ENCODE measurements around the gene RTTN. TPM values are rescaled to one million over a fixed set of nuclear protein-coding genes. Genes with fewer than 3 reads are reported as not detected.
"Not testable (repeated sequence)": the region's sequence is repeated elsewhere in the genome, so short reads cannot be mapped to it uniquely, and the experiment has no call there.

The RTTN gene
- polyA plus RNA-seq, 1 donor from 2014 or later, result 5.0 TPM

DNA sequence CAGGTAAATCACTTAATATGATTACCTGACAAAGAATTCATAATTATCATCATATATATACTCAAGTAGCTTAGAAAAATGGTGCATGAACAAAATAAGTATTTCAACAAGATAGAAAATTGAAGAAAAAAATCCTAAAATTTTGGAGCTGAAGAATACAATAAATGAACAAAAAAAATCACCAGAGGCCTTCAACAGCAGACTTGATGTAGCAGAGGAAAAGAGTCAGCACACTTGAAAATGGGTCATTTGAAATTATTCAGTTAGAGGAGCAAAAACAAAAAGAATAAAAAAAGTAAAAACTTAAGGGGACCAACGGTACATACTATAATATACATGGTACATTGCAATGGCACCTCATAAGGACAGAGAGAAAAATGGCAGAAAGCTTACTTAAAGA, 217.6 kb downstream of the RTTN start:
- Mint-ChIP-seq H3K4me1 (peaks cover 0 to 1% (median 0%) of the 10 kb centered on the region in 3 donors), H3K9me3 (peaks cover 5 to 35% (median 12%) of the 10 kb centered on the region in 3 donors), H3K4me3 (peak overlapping the region in 1 of 4 donors; percentile 49), H3K27ac (no peak overlapping the region), H3K36me3 (peaks cover 26% of the 10 kb centered on the region), H3K27me3 (no peaks in the 10 kb centered on the region)

DNA sequence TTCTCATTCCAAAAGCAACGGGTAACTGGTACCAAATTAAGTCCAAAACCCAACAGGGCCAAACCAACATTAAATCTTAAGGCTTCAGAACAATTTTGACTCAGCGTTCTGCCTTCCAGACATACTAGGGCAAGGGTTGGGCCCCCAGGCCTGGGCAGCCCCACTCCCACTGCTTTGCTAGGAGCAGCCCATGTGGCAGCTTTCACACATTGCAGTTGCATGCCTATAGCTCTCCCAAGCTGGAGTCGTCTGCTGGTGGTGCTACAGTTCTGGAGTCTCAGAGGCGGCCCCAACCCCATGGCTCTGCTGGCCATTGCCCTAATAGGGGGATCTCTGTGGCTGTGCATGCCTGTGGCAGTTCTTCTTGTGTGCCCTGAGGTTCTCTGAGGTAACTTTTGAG, 220.2 kb downstream of the RTTN start:
- no peak overlapping the region for H3K27ac Mint-ChIP-seq
- H3K36me3 Mint-ChIP-seq, result peaks cover 26% of the 10 kb centered on the region
- peaks cover 0 to 11% (median 7%) of the 10 kb centered on the region in 3 donors for H3K4me1 Mint-ChIP-seq
- H3K4me3 Mint-ChIP-seq, result no peak overlapping the region
- peaks cover 2 to 31% (median 9%) of the 10 kb centered on the region in 3 donors for H3K9me3 Mint-ChIP-seq
- no peaks in the 10 kb centered on the region for H3K27me3 Mint-ChIP-seq

DNA sequence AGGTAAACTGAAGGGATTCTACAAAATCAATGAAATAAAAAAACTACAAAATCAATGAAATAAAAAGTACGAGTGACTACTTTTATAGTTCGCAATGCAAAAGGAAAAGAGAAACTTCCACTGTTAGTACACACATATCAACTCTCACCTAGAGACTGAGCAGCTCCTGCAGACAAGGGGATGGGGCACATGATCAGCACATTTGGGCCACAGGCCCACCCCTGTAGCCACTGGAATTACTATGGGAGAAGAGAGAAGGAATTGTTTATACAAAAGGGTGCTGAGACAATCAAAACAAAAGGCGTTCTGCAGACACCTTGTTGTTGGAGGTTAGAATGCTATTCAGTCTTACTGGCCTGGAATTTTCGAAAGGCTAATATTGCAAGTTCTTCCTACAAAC, 223.1 kb downstream of the RTTN start:
- H3K27me3 Mint-ChIP-seq, result no peaks in the 10 kb centered on the region
- no peak overlapping the region for H3K4me3 Mint-ChIP-seq
- H3K27ac Mint-ChIP-seq, result peak overlapping the region in 1 of 3 donors; percentile 51
- peaks cover 0 to 8% (median 0%) of the 10 kb centered on the region in 3 donors for H3K9me3 Mint-ChIP-seq
- H3K4me1 Mint-ChIP-seq, result peaks cover 0 to 11% (median 8%) of the 10 kb centered on the region in 3 donors
- peaks cover 24% of the 10 kb centered on the region for H3K36me3 Mint-ChIP-seq

DNA sequence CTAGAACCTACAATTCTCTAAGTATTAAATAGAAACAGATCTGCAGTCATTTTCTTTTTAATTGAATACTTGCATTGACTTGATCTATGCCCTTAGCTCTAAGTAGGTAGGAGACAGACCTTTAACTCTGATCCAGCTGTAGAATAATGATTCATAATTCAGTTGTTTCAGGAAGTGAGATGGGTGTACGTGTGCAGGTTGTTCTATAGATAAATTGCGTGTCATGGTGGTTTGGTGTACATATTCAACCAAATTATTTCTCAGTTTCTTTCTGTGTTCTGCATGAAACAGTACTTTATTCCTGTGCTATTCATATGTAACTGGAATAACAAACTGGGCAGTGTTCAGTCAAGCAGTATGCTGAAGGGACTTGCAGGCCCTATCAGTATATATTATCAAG, 223.5 kb downstream of the RTTN start:
- peaks cover 0 to 4% (median 3%) of the 10 kb centered on the region in 3 donors for H3K9me3 Mint-ChIP-seq
- peaks cover 0 to 11% (median 8%) of the 10 kb centered on the region in 3 donors for H3K4me1 Mint-ChIP-seq
- no peaks in the 10 kb centered on the region for H3K27me3 Mint-ChIP-seq
- no peak overlapping the region for H3K27ac Mint-ChIP-seq
- no peak overlapping the region for H3K4me3 Mint-ChIP-seq
- peaks cover 20% of the 10 kb centered on the region for H3K36me3 Mint-ChIP-seq

DNA sequence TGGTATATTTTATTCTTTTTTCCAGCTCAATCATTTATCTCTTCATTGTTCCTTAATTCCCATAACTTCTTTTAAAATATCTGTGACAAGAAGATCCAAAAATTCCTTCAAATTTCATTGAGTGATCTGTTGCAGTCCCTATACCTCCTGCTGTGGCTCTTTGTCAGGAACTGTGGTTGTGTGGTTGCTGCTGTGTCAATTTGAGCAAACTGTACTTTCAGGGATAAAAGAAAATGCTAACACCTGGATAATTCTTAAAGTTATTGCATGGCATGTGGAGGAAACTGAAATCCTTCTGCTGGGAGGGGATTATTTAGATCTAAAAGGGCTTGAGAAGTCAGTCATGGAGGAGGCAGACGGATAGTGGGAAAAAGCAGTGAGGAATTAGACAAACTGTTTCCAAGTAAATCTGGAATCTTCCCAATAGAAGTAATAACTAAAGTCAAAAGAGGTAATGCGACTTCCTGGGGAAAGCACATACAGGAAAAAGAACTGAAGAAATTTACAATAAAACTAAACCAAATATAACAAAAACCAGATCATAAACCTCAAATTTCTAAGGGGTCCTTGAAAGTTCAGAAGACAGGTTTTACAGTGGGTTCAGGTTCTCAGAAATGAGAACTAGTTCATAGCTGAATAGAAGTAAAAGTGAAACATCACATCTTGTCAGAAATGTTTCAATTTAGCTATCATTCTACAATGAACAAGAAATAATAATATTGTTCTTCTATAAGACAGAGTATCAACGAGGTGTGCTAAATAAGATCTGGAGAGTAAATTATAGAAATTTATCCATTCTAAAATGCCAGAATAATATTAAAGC, 224.3 kb downstream of the RTTN start:
- Mint-ChIP-seq H3K27ac (peak overlapping the region in 1 of 3 donors; percentile 2), H3K4me1 (peaks cover 0 to 11% (median 8%) of the 10 kb centered on the region in 3 donors), H3K4me3 (peak overlapping the region in 1 of 4 donors; percentile 44), H3K27me3 (no peaks in the 10 kb centered on the region), H3K36me3 (peaks cover 19% of the 10 kb centered on the region), H3K9me3 (peaks cover 0 to 4% (median 0%) of the 10 kb centered on the region in 3 donors)

DNA sequence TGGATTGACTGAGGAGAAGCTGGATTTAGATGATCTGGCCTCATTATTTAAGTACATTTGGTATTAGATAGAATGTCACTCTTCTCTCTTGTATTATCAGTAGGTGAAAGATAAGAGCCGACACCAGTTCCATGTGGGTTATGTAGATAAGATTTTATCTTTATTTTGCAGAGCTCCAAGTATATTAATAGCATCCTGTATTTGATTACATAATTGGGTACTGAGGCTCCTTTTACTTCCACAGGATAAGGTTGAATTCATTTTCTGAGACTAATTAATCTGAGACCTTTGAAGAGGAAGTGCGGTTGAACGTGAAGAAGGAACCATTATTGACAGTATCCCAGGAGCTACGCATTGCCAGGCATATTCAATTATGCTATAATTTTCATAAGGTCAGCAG, 225.0 kb downstream of the RTTN start:
- peaks cover 0 to 4% (median 0%) of the 10 kb centered on the region in 3 donors for H3K9me3 Mint-ChIP-seq
- peaks cover 15% of the 10 kb centered on the region for H3K36me3 Mint-ChIP-seq
- H3K27me3 Mint-ChIP-seq, result no peaks in the 10 kb centered on the region
- H3K4me3 Mint-ChIP-seq, result no peak overlapping the region
- peak overlapping the region in 1 of 3 donors; percentile 76 for H3K27ac Mint-ChIP-seq
- H3K4me1 Mint-ChIP-seq, result peaks cover 0 to 11% (median 7%) of the 10 kb centered on the region in 3 donors

DNA sequence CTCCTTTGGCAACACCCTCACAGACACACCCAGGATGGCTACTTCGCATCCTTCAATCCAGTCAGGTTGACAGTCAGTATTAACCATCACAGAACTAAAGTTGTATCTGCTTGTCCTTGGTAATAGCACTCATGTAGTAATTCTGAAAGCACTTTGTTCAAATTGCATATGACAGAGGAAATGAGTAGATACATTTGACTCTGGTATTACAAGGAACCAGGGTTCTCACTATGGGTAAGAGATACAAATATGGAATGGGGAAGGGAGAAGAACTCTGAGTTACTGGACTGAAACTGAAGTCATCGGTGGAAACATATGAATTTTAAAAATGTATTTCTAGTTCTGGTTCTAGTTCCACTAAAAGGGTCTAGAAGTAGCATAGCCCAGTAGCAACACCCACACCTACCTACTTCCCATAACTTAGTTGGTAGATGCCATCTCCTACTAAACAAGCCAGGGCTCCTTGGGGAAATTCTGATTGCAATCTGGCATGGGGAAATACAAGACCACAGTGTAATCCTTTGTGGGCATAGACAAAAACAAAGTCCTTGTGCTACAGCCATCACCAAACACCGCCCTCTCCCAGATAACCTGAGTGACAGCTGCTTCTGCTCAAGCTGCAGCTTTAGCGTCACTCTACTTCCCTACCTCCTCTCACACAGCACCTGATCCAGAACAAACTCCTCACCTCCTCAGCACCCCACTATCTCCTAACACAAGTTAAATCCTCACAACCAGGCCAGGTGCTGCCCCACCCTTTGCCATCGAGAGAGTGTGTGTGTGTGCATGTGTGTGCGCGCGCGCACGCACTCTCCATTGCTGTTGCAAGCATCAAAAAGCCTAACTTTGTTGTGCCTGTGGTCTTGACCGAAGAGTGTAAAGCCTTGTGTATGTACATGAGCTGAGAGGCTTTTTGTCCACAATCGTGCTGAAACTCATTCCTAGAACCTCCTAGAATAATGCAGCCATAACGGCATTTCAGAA, 226.5 kb downstream of the RTTN start:
- no peak overlapping the region for H3K4me3 Mint-ChIP-seq
- peaks cover 15% of the 10 kb centered on the region for H3K36me3 Mint-ChIP-seq
- no peaks in the 10 kb centered on the region for H3K27me3 Mint-ChIP-seq
- H3K9me3 Mint-ChIP-seq, result peaks cover 0 to 4% (median 4%) of the 10 kb centered on the region in 3 donors
- peak overlapping the region in 1 of 3 donors; percentile 11 for H3K27ac Mint-ChIP-seq
- peaks cover 0 to 11% (median 7%) of the 10 kb centered on the region in 3 donors for H3K4me1 Mint-ChIP-seq

DNA sequence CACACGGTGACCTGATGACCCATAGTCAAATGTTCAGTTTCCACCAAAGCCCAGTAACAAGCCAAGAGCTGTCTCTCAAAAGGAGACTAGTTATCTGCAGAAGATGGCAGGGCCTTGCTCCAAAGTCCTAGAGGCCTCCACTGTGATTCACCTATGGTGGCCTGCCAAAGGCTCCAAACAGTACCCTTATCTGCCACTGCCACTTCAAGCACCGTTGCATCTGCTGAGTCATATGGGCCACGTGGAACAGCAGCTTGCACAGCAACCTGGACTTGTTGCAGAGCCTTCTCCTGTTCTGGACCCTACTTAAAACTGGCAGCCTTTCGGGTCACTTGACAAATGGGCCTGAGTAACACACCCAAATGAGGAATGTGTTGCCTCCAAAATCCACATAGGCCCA, 230.2 kb downstream of the RTTN start:
- not testable (repeated sequence) for H3K27me3 Mint-ChIP-seq

DNA sequence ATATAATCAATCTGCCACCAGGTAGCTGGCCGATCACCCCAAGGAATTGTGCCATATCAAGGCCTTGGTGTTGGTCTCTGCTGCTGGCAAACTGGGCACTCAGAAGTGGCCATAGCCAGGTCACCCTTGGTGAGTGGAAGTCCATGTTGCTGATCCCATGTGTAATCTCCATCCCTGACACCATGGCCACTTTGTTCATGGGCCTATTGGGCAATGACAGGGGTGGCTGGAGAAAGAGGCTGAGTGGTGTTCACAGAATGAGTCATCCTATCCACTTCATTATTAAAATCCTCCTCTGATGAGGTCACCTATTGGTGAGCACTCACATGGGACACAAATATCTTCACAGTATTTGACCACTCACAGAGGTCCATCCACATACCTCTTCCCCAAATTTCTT, 231.1 kb downstream of the RTTN start:
- Mint-ChIP-seq H3K27me3 (no peaks in the 10 kb centered on the region), H3K4me3 (no peak overlapping the region), H3K27ac (no peak overlapping the region)

More for the DNA sequence above, 230.2 kb downstream of the RTTN start:
- peaks cover 11% of the 10 kb centered on the region for H3K36me3 Mint-ChIP-seq
- H3K4me1 Mint-ChIP-seq, H3K27ac Mint-ChIP-seq, H3K4me3 Mint-ChIP-seq: not testable (repeated sequence)
- peaks cover 4 to 13% (median 4%) of the 10 kb centered on the region in 3 donors for H3K9me3 Mint-ChIP-seq

DNA sequence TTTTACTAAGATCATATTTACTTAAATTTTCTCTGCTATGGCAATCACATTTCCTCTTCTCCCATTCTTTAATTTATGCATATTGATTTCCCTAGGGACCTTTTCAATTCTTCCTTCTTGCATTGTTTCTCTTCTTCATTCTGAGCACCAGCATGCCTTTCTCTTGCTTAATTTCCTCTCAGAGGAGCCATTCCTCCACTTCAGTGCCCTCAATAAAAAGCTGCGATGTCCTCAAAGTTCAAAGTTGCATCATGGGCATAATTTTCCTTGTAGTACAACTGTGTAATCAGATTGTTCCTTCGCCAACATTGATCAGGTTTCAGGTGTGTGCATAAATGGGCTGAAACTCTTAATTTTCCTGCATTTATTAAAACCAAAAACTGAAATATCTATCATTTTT, 236.0 kb downstream of the RTTN start:
- H3K27ac Mint-ChIP-seq, result no peak overlapping the region

More for the DNA sequence above, 231.1 kb downstream of the RTTN start:
- Mint-ChIP-seq H3K36me3 (peaks cover 9% of the 10 kb centered on the region), H3K4me1 (peaks cover 1 to 7% (median 5%) of the 10 kb centered on the region in 3 donors), H3K9me3 (peaks cover 4 to 13% (median 4%) of the 10 kb centered on the region in 3 donors)

DNA sequence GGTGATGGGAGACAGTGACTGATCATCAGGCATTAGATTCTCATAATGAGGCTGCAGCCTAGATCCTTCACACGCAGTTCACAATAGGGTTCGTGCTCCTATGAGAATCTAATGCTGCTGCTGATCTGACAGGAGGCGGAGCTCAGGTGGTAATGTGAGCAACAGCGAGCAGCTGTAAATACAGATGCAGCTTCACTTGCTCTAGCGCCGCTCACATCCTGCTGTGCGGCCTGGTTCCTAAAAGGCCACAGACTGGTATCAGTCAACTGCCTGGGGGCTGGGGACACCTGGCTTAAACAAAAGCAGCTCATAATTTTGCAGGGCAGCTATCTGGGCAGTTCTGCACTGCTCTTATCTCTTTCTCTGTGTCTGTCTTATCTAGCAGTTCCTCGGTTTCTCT, 237.4 kb downstream of the RTTN start:
- Mint-ChIP-seq H3K36me3 (no peaks in the 10 kb centered on the region), H3K27ac (peak overlapping the region in 1 of 3 donors; percentile 70), H3K4me1 (peaks cover 1 to 7% (median 6%) of the 10 kb centered on the region in 3 donors), H3K27me3 (no peaks in the 10 kb centered on the region), H3K4me3 (no peak overlapping the region), H3K9me3 (peaks cover 0 to 8% (median 4%) of the 10 kb centered on the region in 3 donors)

More for the DNA sequence above, 236.0 kb downstream of the RTTN start:
- H3K27me3 Mint-ChIP-seq, result no peaks in the 10 kb centered on the region
- no peak overlapping the region for H3K4me3 Mint-ChIP-seq
- peaks cover 1 to 7% (median 6%) of the 10 kb centered on the region in 3 donors for H3K4me1 Mint-ChIP-seq
- H3K36me3 Mint-ChIP-seq, result no peaks in the 10 kb centered on the region
- peaks cover 0 to 9% (median 4%) of the 10 kb centered on the region in 3 donors for H3K9me3 Mint-ChIP-seq

DNA sequence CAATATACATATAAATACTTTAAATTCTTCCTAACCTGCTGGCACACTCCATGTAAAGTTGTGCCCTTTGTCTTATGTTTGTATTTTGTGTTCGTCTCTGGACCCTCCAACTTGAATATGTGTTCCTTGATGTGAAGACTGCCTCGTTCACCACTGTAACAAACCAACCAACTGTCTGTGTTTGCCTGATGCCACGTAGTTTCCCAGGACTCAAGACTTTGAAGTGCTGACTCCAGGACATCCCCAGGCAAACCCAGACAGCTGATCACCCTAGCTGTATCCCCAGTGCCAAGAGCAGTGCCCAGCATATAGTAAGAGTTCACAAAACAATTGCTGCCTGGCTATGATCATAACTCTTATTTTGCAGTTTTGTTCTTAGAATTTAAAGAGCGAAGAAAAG, 242.3 kb downstream of the RTTN start:
- H3K27ac Mint-ChIP-seq, result no peak overlapping the region
- no peak overlapping the region for H3K4me3 Mint-ChIP-seq
- no peaks in the 10 kb centered on the region for H3K9me3 Mint-ChIP-seq
- H3K27me3 Mint-ChIP-seq, result no peaks in the 10 kb centered on the region
- peaks cover 6 to 14% (median 13%) of the 10 kb centered on the region in 3 donors for H3K4me1 Mint-ChIP-seq
- peaks cover 2% of the 10 kb centered on the region for H3K36me3 Mint-ChIP-seq

DNA sequence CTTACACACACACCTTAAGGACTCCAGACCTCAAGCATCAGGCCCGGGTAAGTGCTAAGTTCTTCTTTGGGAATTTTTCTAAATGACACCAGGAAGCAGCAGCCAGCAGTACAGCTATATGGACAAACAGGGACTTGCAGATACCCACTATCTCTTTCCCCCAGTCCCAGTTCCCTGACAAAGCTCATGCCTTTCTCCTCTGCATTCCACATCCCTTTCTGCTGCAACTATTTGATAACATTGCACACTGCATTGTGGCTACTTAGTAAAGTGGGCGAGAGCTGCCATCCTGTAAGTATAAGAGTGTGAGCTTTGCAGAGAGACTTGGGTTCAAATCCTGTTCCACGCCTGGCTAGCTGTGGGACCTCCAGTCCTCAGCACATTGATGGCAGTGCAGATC, 243.8 kb downstream of the RTTN start:
- Mint-ChIP-seq H3K27ac (no peak overlapping the region), H3K36me3 (peaks cover 2% of the 10 kb centered on the region), H3K4me3 (no peak overlapping the region), H3K9me3 (no peaks in the 10 kb centered on the region), H3K27me3 (no peaks in the 10 kb centered on the region), H3K4me1 (peaks cover 6 to 19% (median 15%) of the 10 kb centered on the region in 3 donors)

DNA sequence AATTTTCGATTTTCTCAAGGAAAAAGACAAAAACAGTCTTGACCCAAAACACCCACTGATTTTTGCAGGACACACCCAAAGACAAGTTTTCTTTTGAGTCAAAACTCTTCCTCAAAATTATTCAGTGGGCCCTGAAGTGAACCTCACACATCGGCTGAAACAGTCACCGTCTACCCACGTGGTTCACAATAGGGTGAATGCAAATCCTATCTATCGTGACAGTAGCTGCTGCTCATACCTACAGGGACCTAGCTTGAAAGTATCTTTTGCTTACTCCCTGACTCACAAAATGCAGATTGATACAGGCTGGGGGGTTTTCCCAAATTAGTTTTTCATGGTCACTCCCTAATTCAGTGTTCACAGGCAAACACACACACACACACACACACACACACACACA, 247.1 kb downstream of the RTTN start:
- H3K27me3 Mint-ChIP-seq, result no peaks in the 10 kb centered on the region
- H3K9me3 Mint-ChIP-seq, result no peaks in the 10 kb centered on the region
- H3K4me3 Mint-ChIP-seq, result peak overlapping the region in 3 of 4 donors; percentile 10 to 26 (median 17)
- peaks cover 6 to 26% (median 15%) of the 10 kb centered on the region in 3 donors for H3K4me1 Mint-ChIP-seq
- peaks cover 2% of the 10 kb centered on the region for H3K36me3 Mint-ChIP-seq
- peak overlapping the region in 1 of 3 donors; percentile 48 for H3K27ac Mint-ChIP-seq
